Measurements from ENCODE around the gene PSME4.
"Not testable (repeated sequence)": the region's sequence is repeated elsewhere in the genome, so short reads cannot be mapped to it uniquely, and the experiment has no call there.

The PSME4 gene

DNA sequence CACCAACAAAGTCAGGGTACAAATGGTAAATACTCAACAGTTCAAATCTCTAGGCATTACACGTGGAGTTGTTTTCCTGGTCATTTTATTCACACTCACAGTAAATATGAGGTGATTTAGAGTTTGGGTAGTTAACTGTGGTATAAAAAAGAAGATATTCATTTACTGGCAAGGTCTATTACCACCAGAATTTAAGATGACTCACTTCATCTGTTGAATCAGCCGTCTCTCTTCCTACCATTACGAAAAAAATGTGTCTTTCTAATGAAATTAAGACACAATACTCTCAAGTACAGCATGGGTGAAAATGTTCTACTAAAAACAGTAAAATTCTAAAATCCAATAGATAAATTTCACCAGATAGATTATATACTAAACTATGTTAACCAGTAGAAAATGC, 90.0 kb downstream of the PSME4 start:
- no peak for DNase-seq

DNA sequence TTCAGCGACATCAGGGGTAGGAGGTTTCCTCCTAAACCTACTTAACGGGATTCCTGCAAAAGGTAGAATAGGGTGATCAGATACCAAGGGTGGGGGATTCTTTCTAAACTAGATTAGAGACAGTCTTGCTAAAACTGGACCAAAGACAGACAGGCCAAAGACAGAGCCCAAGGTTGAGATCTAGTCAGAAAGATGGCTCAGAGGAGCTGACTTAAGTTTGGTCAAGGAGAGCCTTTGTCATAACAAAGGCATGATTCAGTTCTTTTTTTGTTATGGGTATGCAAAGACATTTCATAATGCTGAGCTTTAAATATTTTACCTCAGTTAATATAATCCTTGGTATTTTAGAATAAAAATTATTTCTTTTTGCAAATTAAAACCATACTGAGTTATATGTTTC, 93.2 kb downstream of the PSME4 start:
- DNase-seq: no peak

DNA sequence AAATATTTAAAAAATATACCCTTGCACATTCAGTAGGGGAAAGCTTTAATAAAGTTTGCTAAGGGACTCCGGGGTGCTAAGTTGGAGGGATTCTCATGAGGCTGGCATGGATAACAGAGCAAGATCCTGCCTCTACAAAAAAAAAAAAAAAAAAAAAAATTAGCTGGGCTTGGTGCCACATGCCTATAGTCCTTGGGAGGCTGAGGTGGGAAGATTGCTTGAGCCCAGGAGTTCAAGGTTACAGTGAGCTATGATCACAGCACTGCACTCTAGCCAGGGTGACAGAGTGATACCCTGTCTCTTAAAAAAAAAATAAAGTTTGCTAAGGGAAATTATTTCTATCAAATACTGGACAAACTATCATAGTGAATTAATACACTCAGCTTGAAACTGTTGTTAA, 93.7 kb downstream of the PSME4 start:
- no peak for DNase-seq

DNA sequence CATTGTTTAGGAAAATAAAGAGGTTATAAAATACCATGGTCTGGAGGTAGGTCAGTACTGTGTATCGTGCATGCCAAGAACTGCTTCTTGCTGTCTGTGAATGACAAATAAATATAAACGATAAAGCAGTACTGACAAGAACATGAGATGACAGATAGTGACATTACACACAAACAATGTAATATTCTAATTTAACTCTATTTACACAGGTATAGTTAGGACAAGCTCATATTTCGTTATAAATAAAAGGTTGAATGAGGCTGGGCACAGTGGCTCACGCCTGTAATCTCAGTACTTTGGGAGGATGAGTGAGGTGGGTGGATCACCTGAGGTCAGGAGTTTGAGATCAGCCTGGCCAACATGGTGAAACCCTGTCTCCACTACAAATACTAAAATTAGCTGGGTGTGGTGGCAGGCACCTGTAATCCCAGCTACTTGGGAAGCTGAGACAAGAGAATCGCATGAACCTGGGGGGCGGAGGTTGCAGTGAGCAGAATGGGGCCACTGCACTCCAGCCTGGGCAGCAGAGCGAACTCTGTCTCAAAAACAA, 96.3 kb downstream of the PSME4 start:
- DNase-seq: no peak

DNA sequence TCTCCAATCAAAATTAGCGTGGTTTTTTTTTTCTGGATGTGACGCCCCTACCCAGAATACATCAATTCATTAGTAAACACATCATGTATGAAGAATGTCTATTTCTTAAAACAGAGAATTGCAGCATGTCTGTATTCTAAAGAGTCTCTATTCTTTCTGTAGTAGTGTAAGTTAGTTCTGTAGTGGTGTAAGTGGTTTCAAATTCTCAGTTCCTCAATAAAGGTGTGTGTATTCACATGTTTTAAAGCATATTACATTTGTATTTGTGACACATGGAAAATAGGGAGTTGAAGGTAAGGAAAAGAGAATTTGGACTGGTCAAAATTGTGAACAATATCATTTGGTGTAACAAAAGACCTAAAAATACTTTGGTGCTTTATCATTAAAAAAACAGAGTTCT, 103.0 kb downstream of the PSME4 start:
- no peak for DNase-seq

DNA sequence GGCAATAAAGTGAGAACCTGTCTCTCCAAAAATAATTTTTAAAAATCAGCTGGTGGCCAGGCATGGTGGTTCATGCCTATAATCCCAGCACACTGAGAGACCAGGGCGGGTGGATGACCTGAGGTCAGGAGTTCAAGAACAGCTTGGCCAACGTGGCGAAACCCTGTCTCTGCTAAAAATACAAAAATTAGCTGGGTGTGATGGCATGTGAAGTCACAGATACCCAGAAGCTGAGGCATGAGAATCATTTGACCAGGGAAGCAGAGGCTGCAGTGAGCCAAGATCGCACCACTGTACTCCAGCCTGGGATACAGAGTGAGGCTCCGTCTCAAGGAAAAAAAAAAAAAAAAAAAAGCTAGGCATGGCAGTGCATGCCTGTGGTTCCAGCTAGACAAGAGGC, 103.6 kb downstream of the PSME4 start:
- DNase-seq: no peak

DNA sequence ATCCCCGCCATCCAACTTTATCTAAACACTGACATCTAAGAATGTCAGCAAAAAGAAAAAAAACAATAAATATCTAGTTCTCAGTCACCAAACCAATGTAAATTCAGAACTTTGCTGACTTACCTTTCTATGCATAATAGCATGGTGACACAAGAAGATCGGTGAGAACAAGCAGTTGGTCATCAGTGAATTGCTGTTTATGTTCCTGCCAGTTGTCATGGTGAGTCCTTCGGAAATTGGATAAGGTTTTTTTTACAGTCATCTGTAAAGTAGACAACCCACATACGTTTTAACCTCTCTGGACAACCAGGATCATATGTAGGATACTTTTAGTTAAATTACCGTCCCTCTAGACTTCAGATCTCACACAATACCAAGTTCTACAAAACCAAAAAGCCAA, 104.8 kb downstream of the PSME4 start:
- DNase-seq: no peak

DNA sequence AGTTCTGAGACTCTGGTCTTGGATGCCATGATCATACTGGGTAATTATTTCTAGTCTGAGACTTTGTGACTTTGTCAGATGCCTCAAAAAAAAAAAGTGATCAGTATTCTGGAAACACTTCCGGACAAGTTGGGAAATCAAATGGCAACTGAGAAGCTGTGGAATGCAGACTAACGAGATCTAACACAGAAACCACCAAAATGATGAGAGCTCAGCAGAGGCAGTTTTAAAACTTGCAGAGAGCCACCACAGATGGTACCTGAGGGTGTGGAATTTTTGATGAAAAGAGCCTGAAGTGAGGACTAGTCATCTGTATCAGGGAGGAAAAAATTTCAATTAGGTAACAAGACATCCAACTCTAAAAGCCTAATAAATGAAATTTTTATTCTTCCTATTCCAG, 105.5 kb downstream of the PSME4 start:
- no peak for DNase-seq

DNA sequence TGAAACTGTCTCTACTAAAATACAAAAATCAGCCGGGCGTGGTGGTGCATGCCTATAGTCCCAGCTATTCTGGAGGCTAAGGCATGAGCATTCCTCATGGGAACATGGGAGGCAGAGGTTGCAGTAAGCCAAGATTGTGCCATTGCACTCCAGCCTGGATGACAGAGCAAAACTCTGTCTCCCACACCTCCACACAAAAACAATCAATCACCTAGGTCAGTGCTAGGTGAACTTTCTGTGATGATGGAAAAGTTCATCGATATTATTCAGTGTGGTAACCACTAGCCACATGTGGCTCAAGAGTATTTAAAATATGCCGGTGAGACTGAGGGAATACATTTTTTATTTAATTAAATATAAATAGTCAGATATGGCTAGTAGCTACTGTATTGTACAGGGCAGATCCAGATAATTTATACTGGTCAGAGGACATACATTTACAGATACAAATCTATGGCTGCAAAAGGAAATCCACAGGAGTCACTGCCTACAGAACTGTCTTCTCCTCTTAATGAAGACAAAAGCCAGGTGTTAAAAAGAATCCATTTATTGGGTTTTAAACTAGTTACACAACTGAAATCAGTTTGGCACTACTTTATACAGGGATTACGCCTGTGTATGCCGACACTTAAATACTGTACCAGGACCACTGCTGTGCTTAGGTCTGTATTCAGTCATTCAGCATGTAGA, 107.1 kb downstream of the PSME4 start:
- DNase-seq: no peak

DNA sequence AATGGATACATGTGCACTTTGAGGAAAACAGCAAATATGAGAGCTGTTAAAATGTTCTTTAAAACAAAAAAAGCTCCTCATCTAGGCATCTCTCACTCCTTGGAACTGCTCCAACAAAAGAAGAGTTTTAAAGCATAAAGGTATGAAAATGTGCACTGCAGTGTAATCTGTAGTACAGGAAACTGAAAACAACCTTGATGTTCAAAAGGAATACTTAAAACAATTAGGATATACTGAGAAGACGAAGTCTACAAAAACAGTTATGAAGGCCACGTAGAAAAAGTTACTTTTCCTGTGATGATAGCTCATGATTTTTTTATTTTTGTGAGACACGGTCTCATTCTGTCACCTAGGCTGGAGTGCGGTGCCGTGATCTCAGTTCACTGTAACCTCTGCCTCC, 109.0 kb downstream of the PSME4 start:
- DNase-seq: no peak

DNA sequence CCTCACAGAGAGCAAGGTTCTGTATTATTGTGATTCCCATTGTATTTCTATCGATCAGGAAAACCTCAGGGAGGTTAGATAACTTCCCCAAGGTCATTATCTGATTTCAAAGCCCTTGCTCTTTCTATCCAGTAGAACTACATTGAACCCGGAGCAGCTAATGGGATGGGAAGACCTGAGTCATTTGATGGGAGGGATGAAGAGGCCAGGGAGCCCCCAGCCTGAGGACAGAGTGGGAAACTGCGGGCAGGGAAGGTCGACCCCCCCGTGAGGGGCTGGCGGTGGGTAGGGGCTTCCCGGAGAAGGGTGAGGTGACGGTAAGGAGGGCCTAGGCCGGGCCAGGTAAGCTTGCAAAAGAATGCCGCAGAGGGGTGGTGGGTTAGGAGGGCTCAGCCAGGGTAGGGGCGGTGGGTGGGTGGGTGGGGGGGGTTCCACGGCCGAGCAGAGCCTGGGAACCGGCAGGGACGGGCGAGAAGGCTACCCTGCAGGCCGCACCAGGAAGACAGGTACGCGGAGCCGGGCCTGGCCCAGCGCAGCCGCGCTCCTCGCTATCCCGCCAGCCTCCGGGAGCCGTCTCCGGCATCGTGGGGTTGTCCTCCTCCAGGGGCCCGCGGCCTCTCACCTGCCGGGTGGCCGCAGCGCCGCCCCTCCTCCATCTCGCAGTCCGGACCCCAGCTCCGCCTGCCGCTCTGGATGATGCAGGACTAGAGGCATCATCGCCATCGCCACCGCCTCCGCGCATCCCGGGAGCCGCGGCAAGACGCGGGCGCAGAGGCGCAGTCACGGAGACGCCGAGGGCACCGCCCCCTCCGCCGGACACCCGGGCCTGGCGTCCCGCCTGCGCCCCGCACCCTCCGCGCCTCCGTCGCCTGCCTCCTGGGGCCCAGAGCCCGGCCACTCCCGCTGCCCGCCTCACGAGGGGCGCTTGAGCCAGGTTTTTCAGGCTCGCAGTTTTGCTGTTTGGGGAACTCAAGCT, 111.3 kb downstream of the PSME4 start, which contains the start of gene GPR75:
TSS of gene GPR75 (minus strand) at position 762 of the 976 bp plus-strand sequence. CDS start 5,211 bp downstream, outside the sequence.
- DNase-seq: no peak

DNA sequence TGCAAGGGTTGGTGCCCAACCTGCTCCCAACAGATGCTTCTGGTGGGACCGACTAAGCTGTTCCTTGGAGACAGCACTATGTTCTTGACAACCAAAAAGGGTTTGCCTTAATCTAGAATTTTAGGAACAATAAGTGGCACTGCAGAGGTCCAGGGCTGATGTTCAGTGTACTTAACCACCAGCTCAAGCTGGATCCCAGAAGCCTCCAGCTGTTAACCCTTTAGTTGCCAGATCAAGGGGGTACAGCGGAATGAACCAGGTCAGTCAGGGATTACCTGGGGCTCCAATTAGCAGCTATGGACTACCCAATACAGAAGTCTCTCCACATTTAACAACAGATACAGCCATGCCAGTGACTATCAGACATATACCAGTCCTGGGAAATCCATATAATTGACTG, 114.5 kb downstream of the PSME4 start:
- DNase-seq: no peak

DNA sequence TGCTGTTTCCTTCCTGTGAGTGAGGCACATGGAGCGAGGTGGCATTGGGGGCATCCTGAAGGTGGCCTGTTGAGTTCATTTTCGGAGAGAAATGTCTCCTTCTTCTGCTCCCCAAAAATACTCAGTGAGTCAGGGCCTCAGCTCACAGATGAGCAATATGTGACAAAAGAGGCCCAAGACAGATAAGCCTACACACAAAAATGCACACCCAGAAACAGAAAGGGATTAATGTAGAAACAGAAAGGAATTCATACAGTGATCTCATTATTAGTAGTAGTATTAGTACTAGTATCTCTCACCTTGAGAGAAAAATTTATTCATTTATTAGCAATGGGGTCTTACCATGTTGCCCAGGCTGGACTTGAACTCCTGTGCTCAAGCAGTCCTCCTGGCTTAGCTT, 116.1 kb downstream of the PSME4 start:
- DNase-seq: no peak

DNA sequence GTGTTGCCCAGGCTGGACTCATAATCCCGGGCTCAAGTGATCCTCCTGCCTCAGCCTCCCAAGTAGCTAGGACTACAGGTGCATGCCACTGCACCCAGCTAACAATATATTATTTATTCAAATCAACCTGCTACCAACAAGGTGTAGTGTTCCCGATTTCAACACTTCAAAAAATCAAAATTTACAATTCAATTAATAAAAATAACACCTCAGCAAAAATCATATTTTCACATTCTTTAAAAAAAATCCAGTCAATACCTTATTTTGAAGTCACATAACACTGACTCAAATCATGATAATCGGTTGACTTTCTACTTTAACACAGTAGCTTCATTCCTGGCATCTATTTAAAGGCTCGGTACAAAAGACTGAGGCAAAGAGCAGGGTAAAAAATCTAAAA, 118.3 kb downstream of the PSME4 start:
- DNase-seq: no peak

DNA sequence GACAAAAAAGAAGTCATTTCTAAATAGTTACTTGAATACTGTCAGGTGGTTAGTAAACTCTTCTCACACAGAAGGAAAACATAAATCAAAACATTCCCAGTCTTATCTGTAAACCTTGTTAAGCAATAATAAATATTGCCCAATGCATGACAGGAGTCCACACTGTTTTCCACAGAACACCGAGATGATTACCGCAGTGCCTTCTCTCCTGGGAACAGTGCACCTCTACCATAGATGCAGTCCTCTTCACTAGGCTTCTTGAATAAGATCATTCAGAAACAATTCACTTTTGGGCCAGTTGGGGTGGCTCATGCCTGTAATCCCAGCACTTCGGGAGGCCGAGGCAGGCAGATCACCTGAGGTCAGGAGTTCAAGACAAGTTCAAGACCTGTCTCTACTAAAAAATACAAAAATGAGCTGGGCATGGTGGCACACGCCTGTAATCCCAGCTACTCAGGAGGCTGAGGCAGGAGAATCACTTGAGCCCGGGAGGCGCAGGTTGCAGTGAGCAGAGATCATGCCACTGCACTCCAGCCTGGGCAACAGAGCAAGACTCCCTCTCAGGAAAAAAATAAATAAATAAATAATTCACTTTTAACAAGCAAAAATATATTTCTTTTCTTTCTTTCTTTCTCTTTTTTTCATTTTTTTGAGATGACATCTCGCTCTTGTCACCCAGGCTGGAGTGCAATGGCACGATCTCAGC, 119.6 kb downstream of the PSME4 start:
- not testable (repeated sequence) for DNase-seq

DNA sequence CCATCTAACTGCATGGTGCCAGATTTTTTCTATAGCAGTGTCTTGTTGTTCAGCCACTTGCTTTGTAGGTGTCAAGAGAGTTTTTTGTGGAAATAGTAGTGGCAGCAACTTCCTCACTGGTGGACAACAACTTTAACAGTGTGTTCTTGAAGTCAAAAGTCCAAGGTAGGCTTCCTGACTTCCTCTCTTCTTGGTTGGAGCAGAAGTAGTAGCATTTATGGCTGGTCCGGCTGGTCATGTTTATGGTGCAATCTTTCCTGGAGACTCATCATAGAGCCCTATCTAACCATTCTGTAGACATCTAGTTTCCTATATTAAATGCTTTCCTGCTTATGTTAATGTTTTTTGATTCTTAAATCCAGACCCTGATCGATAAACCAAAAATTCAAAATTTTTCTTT, 122.7 kb downstream of the PSME4 start:
- no peak for DNase-seq

DNA sequence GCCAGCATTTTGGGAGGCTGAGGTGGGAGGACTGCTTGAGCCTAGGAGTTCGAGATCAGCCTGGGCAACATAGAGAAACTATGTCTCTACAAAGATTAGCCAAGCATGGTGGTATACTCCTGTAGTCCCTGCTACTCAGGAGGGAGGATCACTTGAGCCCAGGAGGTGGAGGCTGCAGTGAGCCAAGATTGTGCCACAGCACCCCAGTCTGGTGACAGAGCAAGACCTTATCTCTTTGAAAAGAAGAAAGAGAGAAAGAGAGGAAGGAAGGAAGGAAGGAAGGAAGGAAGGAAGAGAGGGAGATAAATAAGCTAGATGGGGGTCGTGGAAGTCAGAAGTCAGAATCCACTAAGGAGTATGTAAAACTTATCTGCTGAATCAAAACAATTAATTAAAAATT, 127.2 kb downstream of the PSME4 start:
- no peak for DNase-seq

DNA sequence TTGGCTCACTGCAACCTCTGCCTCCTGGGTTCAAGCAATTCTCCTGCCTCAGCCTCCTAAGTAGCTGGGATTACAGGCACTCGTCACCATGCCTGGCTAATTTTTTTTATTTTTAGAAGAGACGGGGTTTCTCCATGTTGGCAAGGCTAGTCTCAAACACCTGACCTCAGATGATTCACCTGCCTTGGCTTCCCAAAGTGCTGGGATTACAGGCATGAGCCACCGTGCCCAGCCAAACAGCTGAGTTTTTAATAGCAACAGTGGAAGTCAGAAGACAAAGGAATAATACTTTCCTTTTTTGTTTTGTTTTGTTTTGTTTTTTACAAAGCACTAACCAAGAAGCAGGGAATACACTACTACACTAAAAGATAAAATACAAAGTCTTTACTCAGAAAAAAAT, 127.9 kb downstream of the PSME4 start:
- no peak for DNase-seq

DNA sequence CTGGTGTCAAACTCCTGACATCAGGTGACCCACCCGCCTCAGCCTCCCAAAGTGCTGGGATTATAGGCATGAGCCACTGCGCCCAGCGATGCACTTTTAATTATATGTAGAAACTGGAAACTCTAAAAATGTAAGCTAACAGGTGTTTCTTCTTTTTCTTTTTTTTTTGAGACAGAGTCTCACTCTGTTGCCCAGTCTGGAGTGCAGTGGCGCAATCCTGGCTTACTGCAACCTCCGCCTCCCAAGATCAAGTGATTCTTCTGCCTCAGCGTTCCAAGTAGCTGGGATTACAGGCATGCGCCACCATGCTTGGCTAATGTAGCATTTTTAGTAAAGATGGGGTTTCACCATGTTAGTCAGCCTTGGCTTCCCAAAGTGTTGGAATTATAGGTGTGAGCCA, 129.1 kb downstream of the PSME4 start:
- DNase-seq: not testable (repeated sequence)

DNA sequence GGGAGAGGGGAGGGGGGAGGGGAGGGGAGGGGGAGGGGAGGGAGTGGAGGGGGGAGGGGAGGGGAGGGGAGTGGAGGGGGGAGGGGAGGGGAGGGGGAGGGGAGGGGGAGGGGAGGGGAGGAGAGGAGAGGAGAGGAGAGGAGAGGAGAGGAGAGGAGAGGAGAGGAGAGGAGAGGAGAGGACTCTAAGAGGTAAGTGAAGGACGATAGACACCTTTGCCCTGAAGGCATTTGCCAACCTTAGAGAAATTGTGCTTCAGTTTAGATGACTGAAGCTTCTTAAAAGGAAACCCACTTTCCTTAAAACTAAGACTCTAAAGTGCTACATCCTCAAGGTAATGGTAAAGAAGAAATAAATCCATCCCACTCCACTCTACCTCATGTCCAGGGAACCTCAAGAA, 130.2 kb downstream of the PSME4 start:
- no peak for DNase-seq

DNA sequence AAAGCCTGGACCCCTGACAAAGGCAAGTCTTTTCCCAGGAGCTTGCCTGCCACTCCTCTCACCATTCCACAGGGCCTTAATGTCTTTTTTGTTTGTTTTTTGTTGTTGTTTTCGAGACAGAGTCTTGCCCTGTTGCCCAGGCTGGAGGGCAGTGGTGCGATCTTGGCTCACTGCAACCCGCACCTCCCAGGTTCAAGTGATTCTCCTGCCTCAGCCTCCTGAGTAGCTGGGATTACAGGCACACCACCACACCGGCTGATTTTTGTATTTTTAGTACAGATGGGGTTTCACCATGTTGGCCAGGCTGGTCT, 140.9 kb downstream of the PSME4 start:
- not testable (repeated sequence) for DNase-seq

DNA sequence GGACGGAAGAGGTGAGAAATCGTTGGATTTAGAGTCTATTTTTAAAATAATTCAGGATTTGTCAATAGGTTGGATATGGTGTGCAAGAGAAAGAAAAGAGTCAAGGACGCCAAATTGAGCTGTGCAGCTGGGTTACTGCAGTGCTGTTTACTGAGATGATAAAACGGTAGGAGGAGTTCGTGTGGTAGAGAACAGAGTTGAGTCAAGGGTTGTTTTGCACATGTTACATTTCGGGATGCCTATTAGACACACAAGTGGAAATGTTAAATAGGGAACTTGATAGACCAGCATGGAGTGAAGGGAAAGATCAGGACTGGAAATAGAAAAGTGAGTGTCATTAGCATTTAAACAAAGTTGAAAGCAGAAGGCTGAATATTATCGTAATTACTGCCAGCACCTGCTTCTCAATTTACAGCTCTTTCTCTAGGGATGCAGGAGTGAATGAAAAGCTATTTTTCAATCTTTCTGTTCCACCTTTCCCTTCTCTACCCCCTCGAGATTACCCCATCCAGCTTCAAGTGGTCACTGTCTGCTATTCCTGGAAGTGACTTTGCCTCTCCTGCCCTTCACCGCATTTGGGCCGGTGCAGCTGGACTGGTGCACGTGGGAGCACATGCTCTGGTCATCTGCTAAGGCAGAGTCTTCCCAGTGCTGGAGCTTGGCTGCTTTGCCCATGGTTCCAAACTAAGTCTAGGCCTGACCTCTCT, 141.4 kb downstream of the PSME4 start:
- DNase-seq: peak; percentile 21

DNA sequence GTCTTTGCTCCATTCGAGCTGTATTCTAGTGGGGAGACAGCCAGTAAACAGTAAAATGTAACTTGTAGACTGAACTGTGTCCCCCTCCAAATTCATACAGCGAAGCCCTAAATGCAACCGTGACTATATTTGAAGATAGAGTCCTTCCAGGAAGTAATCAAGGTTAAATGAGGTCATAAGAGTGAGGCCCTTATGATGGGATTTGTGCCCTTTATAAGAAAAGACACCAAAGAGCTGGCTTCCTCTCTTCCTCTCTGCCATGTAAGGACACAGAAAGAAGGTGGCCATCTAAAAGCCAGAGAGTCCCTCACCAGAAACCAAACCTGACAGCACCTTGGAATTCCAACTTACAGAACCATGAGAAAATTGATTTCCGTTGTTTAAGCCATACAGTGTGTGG, 142.5 kb downstream of the PSME4 start:
- no peak for DNase-seq

All from NCI-H748 treated with DMSO at 0.1 percent for 48 hours (cell line).